NCI-H1417 treated with DMSO at 0.1 percent for 48 hours (cell line): ENCODE results near the gene SUN1.
A peak's percentile ranks its signal among the peaks of the same experiment; 100 is the strongest.
"Not testable (repeated sequence)": the region's sequence is repeated elsewhere in the genome, so short reads cannot be mapped to it uniquely, and the experiment has no call there.

ENCODE experiments used
- DNase-seq: peaks from one replicate; lab custom pipeline; 2025; lab: John Stamatoyannopoulos, UW

The SUN1 gene

DNA sequence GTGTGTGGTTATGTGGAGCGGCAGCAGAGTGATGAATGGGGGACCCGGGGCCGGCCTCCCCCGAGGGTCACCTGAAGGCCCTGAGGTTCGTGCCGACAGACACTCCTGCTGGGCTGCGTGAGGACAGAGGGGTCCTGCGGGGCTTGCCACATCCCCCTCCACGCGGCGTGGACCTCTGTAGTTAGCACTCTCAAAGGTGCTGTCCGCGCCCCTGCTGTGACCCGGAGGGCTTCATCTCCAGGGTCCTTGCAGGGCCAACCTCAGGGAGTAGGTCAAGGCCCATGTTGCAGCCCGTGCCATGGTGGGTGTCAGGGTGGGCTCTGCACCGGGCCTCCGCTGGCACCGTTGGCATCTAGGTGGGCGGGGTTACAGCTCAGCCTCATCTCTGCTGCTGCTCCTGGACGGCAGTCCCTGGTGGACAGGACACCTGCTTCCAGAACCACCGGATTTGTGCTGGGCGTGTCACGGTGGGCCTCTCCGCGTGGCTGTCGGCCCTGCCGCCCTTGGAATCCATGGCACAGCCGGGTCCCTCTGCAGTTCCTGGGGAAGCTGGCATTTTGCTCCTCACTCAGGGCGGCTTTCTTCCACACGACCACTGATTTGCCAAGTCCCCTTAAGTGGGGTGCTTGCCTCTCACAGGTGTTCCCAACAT lies 24.3 kb downstream of the SUN1 start:
- DNase-seq = no peak

DNA sequence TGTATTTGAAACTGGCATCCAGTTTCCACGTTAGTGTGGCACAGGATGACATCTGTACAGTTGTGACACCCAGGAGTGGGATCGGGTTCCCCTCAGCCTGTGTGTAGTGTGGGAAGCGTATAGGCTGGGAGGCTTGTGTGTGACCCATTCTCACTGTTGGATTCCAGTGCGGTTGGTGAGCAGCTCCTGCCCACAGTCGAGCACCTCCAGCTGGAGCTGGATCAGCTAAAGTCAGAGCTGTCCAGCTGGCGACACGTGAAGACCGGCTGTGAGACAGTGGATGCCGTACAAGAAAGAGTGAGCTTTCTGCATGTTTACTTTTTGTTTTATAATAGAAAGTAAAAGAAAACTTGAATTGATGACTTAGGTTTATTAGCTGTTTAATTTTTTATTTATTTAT lies 25.4 kb downstream of the SUN1 start:
- no peak for DNase-seq

DNA sequence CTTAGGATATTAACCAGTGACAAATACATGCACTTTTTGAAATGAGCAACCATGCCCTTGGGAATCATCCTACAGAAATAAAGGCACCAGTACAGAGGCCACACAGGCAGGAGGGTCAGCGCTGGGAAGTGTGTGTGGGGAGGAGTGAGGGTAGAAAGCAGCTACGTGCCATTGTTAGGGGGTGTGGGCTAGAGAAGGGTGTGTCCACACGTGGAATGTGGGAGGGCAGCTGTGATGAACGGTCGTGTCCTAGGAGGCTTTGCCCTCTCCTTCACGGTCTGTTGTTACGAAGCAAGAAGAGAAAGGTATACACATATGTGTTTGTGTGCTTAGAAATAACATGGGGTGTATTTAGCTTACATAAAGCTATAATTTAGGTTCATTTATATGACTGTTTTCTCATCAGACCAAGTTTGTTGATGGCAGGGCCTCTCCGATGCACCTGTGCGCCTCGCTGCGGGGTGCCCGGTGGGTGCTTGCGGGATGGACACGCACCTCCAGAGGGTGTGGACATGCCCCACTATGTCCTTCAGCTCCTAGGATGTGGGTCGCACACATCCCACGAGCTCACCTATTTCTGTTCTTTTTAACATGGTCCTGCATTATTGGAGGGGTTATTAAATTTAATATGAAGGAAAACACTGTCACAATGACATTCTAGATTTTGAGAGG lies 27.2 kb downstream of the SUN1 start:
- no peak for DNase-seq

DNA sequence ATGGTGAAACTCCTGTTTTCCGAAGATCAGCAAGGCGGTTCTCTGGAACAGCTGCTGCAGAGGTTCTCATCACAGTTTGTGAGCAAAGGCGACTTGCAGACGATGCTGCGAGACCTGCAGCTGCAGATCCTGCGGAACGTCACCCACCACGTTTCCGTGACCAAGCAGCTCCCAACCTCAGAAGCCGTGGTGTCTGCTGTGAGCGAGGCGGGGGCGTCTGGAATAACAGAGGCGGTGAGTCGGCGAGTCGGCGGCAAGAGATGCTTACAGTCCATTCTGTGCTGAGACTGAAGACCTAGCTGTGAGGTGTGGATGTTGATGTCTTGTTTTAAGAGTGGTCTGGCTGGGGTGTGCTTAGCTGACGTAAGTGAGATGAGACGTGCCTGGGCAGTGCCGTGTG lies 27.9 kb downstream of the SUN1 start:
- no peak for DNase-seq

DNA sequence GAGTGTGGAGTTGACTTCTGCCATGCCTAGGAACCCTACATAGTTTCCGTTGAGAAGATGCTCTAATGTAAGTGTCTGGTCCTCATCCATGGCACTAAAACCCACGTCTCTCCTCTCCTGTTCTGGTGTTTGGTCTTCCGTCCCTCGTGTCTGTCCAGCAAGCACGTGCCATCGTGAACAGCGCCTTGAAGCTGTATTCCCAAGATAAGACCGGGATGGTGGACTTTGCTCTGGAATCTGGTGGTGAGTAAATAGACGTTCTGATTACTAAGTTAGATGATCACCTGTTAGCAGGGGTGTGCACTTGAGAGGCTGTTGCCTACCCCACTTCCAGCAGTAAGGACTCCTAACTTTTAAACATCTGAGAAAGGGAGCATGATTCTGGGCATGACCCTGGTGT lies 28.9 kb downstream of the SUN1 start:
- DNase-seq = no peak

DNA sequence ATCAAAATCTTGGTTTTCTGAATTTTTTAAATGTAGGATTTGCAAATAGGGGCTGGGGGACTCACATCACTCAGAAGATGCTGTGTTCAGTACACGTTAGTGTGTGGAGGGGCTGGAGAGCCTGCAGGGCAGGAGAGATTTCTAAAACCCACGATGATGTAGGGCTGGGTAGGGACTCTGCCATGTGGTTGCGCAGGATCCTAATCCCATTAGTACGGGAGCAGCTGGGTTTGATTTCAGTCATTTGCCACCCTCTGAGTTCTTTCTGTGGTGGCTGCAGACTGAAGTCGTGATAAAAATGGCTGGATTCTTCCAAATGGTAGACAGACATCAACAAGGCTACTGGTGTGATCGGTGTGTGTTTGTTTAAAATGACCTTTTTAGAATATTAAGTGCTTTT lies 29.9 kb downstream of the SUN1 start:
- DNase-seq = no peak

DNA sequence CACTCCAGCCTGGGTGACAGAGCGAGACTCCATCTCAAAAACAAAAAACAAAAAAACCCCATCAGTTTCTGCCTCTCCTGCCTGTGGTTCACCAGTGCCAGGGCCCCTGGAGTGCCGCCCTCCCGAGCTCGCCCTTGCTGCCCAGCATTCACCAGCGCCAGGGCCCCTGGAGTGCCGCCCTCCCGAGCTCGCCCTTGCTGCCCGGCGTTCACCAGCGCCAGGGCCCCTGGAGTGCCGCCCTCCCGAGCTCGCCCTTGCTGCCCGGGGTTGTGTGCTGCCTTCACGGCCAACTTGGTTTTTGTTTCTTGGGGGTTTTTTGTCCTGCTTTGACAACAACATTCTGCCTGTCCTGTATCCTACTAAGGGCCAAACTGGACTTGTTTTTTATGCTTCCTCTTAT lies 30.8 kb downstream of the SUN1 start:
- DNase-seq = no peak

DNA sequence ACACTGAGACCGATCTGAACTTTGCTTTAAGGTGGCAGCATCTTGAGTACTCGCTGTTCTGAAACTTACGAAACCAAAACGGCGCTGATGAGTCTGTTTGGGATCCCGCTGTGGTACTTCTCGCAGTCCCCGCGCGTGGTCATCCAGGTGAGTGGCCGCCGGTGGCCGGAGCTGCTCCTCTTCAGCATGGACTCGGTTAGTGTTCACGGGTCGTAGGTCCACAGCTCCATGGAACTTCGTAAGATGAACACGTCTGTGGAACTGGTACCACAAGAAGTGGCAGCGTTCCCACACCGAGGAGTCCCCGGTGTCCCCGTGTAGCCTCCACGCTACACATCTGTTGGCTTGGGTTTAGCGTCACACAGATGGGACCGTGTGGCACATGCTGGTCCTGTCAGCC lies 33.6 kb downstream of the SUN1 start:
- no peak for DNase-seq

DNA sequence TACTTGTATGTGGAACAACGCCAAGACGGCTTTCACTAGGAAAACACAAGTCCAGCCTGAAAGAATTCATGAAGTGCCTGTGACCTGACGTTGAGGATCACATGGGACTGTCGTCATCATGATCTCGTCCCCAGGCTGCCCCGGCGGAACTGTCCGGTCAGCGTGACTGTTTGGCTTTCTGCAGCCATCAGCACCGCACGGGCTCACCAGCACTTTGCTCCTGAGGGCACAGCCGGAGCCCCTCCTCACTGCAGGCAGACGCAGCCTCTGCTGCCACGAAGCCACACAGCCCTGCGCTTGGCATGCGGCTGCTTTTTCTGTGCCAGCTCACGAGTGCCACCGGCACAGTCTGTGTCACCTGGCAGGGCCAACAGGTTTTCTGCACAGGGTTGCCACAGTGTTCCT lies 34.7 kb downstream of the SUN1 start:
- DNase-seq = no peak

DNA sequence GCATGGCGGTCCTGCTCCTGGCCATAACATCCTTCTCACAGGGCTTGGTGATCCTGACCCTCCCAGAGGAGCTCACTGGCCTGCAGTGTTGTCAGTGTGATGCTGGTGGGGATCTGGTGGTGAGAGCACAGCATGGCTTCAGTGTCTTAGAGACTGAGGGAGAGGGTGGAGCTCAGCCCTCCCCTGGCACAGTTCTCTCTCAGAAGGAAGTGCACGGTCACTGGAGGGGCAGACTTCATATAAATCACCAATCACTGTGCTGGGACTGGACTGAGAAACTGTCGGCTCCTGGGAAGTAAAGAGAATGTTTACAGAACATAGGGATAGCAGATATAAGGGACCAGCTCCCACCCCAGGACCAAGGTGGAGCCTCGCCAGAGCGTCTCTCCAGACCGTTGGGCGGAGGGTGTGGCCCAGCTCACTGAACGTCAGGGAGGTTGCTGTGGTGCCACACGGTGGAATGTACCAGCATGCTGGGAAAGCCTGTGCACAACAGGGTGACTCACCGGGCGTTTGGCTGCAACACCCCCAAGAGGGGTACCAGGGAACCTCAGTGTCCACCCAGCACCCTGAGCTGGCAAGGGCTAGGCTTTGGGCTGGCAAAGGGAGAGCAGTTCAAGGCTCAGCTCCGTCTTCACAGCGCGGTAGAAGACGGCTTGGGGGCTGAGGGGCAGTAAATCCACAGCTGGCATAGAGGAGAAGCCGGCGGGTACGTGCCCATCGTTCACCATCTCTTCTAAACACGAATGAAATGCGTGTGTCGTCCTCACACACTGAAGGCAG lies 35.3 kb downstream of the SUN1 start:
- no peak for DNase-seq

DNA sequence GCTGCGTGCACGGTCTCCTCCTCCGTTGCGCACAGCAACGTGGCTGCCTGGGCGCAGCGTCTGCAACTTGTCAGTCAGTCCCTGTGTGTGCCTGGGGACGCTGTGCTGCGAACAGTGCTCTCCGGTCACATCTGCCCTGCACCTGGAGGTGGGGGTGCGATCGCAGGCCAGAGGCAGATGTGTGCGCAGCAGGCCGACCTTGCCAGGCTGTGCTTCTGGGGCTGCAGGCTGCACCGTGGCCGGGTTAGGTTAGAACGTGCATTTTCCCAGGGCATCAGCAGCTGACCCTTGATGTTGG lies 35.9 kb downstream of the SUN1 start:
- no peak for DNase-seq

DNA sequence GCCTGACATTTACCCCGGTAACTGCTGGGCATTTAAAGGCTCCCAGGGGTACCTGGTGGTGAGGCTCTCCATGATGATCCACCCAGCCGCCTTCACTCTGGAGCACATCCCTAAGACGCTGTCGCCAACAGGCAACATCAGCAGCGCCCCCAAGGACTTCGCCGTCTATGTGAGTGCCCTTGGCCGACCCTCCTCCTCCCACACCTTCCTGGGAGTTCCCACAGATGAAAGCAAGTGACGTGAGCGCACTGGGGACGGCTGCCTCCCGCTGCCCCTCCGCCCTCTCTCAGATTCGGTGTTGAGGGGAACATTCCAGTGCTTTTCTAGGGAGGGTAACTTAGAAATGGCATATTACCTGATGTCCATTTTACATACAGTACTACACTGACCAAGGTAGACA lies 37.1 kb downstream of the SUN1 start:
- DNase-seq = no peak

DNA sequence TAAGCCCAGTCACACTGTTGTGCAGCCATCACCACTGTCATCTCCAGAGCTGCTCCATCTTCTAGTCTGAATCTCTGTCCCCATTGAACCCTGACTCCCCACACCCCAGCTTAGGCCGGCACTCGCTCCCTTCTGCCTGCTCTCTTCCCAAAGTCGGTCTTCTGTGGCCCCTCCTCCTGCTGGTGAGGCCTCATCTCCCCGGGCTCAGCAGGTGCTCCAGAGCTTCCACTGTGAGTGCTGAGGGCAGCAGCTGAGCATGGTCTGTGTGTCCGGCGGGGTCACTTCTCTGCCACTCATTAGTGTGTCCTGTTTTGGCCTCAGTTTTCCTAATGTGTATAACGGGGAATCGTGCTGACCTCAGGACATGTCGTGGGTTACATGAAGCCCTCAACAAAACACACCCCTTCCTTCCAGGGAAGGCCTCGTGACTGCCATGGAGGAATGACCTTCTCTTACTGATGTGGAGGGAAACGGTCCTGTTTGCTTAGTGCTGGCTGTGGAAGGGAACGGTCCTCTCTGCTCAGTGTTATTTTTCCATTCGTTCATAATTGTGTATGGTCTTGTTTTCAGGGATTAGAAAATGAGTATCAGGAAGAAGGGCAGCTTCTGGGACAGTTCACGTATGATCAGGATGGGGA lies 39.7 kb downstream of the SUN1 start:
- DNase-seq = no peak

DNA sequence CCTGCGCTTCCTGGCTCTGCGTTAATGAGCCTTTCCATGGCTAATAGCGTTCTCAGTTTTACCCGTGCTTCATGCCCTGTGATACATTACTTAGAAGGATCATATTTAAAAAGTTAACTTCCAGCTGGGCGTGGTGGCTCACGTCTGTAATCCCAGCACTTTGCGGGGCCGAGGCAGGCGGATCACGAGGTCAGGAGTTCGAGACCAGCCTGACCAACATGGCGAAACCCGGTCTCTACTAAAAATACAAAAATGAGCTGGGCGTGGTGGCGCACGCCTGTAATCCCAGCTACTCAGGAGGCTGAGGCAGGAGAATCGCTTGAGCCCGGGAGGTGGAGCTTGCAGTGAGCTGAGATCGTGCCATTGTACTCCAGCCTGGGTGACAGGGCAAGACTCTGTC lies 40.4 kb downstream of the SUN1 start:
- not testable (repeated sequence) for DNase-seq

DNA sequence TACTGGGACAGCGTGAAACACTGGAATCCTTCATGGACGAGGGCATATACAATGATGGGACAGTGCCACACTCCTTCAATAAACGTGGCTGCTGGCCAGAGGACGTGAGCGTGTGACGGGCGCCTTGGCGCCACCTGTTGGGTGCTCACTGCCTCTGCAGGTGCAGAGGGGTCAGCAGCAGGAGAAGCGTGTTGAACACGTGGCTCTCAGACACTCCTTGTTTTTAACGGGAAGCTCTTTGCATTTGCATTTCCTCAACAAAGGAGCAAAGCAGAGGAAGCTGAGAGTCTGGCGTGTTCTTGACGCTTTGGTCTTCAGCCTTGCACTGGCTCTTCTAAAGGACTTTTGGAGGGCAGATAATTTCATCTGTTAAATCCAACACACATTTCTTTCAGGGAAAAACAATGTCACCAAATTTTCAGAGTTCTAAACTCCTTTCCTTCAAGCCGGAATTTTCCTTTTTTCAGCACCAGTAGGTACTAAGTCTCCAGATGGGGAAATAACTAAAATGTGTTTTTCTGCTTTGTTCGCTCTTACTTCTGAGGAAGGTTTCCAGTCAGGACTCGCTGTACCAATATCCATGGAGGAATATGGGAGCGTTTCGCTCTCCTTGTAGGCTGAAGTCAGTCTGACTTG lies 41.2 kb downstream of the SUN1 start:
- DNase-seq = peak; percentile 34

DNA sequence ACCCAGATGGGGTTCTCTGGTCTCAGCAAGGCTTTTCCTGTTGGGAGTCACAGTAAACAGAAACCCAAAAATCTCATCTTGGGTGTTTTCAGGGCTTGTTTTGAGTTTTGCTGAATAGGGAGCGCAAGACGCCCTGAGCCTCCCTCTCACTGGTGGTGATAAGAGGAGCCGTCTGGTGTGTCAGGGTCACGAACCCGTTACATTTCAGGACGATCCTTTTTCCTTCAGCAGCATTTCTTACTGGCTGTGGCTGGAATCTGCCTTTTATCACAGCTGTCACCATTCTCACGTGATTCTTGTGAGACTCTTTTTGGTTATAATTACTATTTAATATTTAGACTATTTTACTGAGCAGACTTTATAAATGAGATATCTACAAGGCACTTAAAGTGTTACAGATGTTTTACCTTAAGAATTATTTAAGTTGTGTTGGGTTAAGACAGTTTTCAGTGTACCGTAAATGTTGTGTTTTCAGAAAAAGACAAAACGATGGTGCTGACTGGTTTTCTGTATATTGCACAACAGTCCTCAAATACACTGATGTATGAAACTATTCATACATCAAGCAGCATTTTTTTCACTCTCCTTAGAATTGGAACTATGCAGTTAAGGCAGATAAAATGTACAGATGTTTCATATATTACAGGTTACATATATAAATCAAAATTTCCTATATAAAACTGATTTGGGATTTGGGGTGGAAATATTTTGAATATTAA lies 41.9 kb downstream of the SUN1 start:
- no peak for DNase-seq

DNA sequence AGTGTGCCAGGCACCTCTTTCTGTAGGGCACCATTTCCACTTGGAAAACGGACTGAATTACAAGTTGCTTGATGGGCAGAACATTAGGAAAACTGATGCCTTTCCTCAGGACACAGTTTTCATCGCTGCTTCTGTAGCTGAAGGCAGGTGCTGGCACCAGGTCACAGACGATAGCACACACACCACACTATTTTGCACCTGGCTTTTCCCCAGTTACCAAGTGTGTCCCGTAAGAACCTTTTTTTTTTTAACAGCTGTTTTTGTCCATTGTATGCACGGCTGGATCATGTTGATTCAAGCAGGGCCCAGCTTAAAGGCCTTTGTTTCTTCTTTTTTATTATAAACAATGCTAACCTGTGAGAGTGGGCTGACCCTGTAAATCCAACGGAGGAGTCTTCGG lies 42.8 kb downstream of the SUN1 start:
- peak; percentile 73 for DNase-seq

DNA sequence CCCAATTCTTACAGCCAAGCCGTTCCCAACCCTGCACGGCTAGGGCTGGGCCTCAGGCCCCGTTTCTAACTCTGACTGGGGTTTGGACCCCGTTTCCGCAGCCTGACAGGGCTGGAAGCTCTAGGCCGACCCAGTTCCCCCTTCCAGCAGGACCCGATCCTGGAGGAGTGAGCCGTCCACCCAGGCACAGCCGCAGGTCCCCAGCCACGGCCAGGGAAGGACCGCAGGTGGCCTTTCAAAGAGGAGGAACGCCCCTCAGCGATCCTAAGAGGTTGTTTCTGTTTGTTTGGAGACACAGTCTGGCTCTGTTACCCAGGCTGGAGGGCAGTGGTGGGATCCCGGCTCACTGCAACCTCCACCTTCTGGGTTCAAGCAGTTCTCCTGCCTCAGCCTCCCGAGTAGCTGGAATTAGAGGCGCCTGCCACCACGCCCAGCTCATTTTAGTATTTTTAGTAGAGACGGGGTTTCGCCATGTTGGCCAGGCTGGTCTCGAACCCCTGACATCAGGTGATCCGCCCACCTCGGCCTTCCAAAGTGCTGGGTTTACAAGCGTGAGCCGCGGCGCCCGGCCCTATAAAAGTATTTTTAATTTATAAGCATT lies 43.3 kb downstream of the SUN1 start:
- DNase-seq = no peak

DNA sequence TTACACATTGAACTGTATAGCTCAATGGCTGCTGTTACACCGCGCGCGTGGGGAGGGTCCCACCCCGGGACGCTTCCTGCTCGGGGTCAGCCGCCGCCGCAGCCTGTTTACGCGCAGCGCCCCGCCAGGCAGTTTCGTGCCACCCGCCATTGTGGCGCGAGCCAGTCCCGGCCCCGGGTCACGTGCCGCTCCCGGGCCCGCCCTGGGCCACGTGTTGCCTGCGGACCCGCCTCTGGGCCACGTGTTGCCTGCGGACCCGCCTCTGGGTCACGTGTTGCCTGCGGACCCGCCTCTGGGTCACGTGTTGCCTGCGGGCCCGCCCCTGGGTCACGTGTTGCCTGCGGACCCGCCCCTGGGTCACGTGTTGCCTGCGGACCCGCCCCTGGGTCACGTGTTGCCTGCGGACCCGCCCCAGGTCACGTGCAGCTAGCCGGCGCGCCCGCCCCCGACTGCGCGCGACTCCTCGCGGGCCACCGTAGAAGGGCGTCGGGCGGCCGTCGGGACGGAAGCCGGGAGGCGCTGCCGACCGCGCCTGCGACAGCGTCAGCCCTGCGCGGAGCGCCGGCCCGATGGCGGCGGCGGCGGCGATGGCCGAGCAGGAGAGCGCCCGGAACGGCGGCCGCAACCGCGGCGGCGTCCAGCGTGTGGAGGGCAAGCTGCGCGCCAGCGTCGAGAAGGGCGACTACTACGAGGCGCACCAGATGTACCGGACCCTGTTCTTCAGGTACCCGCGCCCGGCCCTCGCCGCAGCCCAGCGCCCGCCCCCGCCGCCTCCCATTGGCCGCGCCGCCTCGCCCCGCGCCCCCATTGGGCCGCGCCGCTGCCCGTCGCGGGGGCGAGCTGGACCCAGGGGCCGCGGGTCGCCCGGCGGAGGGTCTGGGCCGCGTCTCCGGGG lies 44.0 kb downstream of the SUN1 start, which contains the start of gene GET4:
Gene GET4, plus strand, starts transcription at position 478 of the 895 bp plus-strand sequence. Its CDS starts 92 bp downstream, at position 570.
- peak; percentile 67 for DNase-seq

DNA sequence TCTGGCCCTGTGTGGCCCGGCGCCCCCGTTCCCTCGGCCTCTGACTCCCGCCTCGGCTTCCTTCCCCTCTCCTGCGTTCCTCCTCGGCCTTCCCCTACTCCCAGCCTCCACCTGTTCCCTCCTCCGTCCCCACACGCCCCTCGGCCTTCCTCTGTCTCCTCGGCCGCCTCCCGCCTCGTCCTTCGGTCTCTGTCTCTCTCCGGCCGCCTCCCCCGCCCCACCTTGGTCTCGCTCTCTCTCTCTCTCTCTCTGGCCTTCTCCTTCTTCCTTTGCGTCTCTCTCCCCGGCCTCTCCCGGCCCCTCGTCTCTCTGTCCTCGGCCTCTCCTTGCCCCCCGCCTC lies 44.7 kb downstream of the SUN1 start:
- no peak for DNase-seq
